Aorta (tissue), 5 donors: Measurements from ENCODE around the gene USP6NL. TPM values are rescaled to one million over a fixed set of nuclear protein-coding genes. Genes with fewer than 3 reads are reported as not detected.

Source experiments
- ATAC-seq: fragments of 200-7000 bp; cut with Tn5 transposase; one replicate; pipeline ENCODE4 v1.9.1; 2022; ENCODE audit warnings: moderate library complexity; ENCODE audit not compliant: low FRiP score
- DNase-seq, 2 donors: peaks; one replicate each; pipeline ENCODE4 v3.0.0-alpha.2; 2020
- H3K27ac ChIP-seq, 2 donors: one replicate each; pipeline ENCODE4 v1.5.1; 2013; ENCODE audit warnings: low read length in 2 of 2, mild to moderate bottlenecking in 2 of 2, moderate library complexity in 2 of 2, control low read depth in 1 of 2, inconsistent platforms in 1 of 2, low read depth in 1 of 2
- H3K27me3 ChIP-seq, 2 donors: one replicate each; pipeline ENCODE4 v1.6.1; 2013; ENCODE audit warnings: control low read depth in 1 of 2, low read length in 1 of 2, mild to moderate bottlenecking in 1 of 2, moderate library complexity in 1 of 2; ENCODE audit not compliant: insufficient read depth in 2 of 2, control insufficient read depth in 1 of 2
- H3K36me3 ChIP-seq, 2 donors: one replicate each; pipeline ENCODE4 v1.6.1; 2013; ENCODE audit warnings: control low read depth in 1 of 2, low read length in 1 of 2, mild to moderate bottlenecking in 1 of 2; ENCODE audit not compliant: insufficient read depth in 2 of 2, control insufficient read depth in 1 of 2
- H3K4me1 ChIP-seq, 2 donors: one replicate each; pipeline ENCODE4 v1.6.1; 2013; ENCODE audit warnings: low read length in 2 of 2, control low read depth in 1 of 2, mild to moderate bottlenecking in 1 of 2, moderate library complexity in 1 of 2; ENCODE audit not compliant: insufficient read depth in 2 of 2, control insufficient read depth in 1 of 2
- H3K4me3 ChIP-seq, 2 donors: one replicate each; pipeline ENCODE4 v1.5.1; 2013; ENCODE audit warnings: low read length in 2 of 2, control low read depth in 1 of 2, mild to moderate bottlenecking in 1 of 2
- H3K9me3 ChIP-seq: one replicate; pipeline ENCODE4 v1.6.1; 2013; ENCODE audit warnings: mild to moderate bottlenecking, low read length; ENCODE audit not compliant: control insufficient read depth
- WGBS, 2 donors: extraction: QIAGEN DNeasy Blood & Tissue Kit; methylation state at CpG; one replicate each; pipeline ENCODE4 v1.1.7; 2013; 5-methylcytosine and 5-hydroxymethylcytosine counted together
- intact Hi-C, 2 donors: fragments of 100-400 bp; cut with DNase I; formaldehyde crosslinking; loops; one replicate each; pipeline versions ENCODE4 v1.14.2 to v1.15.0; 2022
- polyA plus RNA-seq, 2 donors: library from polyadenylated mRNA; stranded (reverse); fragments of 200-250 nt; gene quantifications; one replicate each; pipeline ENCODE4 v1.2.3, GENCODE V29; 2013
- total RNA-seq, 2 donors: library from RNA; stranded (reverse); fragmentation: NEBNext Ultra II Directional; extraction: Animal tissue kit (Norgen Biotek cat#: 25700); gene quantifications; one replicate each; pipeline ENCODE4 v1.2.1, GENCODE V29; 2021
- donor health status: healthy with polysubstance abuse.
- donor health status: Bipolar disorder and iron deficiency.
- donor health status: DM: no; HTN: no; CAD: no.
- donor health status: DM: no; HTN: no; CAD: no.
- donor health status: DM: yes; HTN: yes; CAD: no.

USP6NL gene
- total and polyA plus RNA-seq, 4 donors, result 3.8 to 12.5 (median 7.7) TPM

GRCh38 chr10:11527691-11528255 lies 83.7 kb downstream of the USP6NL start:
- 58 to 87% methylated on average over 4 of the region's 4 CpGs for WGBS, 2 donors
- no peaks in the 10 kb centered on the region for H3K36me3 ChIP-seq
- H3K27me3 ChIP-seq, result no peaks in the 10 kb centered on the region
- H3K27ac ChIP-seq, result no peak overlapping the region
- no peak for DNase-seq
- H3K9me3 ChIP-seq, result no peaks in the 10 kb centered on the region
- H3K4me3 ChIP-seq, result no peak overlapping the region
- no peaks in the 10 kb centered on the region for H3K4me1 ChIP-seq
- no peak for ATAC-seq
- intact Hi-C loops, result loop anchor here in 1 of 2 donors (5.0 kb wide), 1 partner anchor 85 kb away; the partner anchor contains the start of gene USP6NL

- H3K4me3 ChIP-seq, result no peak overlapping the region
- H3K27ac ChIP-seq, result no peak overlapping the region
- H3K4me1 ChIP-seq, result no peaks in the 10 kb centered on the region
- no peak for ATAC-seq
- intact Hi-C loops, result loop anchor here in 1 of 2 donors (5.0 kb wide), 1 partner anchor 85 kb away; the partner anchor contains the start of gene USP6NL
- H3K9me3 ChIP-seq, result no peaks in the 10 kb centered on the region
- DNase-seq, result no peak
- H3K36me3 ChIP-seq, result no peaks in the 10 kb centered on the region
- no peaks in the 10 kb centered on the region for H3K27me3 ChIP-seq
- WGBS, 2 donors, result 97 to 98% methylated on average over 4 of the region's 4 CpGs
Measured at GRCh38 chr10:11527068-11527467, 84.4 kb downstream of the USP6NL start.

GRCh38 chr10:11525503-11525902 lies 85.9 kb downstream of the USP6NL start:
- peak; percentile 91 for ATAC-seq
- DNase-seq, result peak; percentile 88 to 89
- intact Hi-C loops, result loop anchor here in 1 of 2 donors (5.0 kb wide), 1 partner anchor 87 kb away; the partner anchor contains the start of gene USP6NL
- H3K4me3 ChIP-seq, result peak overlapping the region in 1 of 2 donors; percentile 34
- H3K27ac ChIP-seq, result peak overlapping the region in 1 of 2 donors; percentile 64
- H3K4me1 ChIP-seq, result peaks cover 0 to 2% of the 10 kb centered on the region in 2 donors
- no peaks in the 10 kb centered on the region for H3K27me3 ChIP-seq
- no peaks in the 10 kb centered on the region for H3K36me3 ChIP-seq
- WGBS, 2 donors, result 5 to 7% methylated on average over 6 of the region's 6 CpGs
- H3K9me3 ChIP-seq, result no peaks in the 10 kb centered on the region

GRCh38 chr10:11522821-11523245 lies 88.6 kb downstream of the USP6NL start:
- Histone ChIP-seq H3K27ac (no peak overlapping the region), H3K27me3 (no peaks in the 10 kb centered on the region), H3K36me3 (no peaks in the 10 kb centered on the region), H3K9me3 (no peaks in the 10 kb centered on the region), H3K4me1 (peaks cover 0 to 2% of the 10 kb centered on the region in 2 donors), H3K4me3 (no peak overlapping the region)
- DNase-seq (peak in 1 of 2 donors; percentile 59), ATAC-seq (no peak)
- WGBS, 2 donors, result 64 to 69% methylated on average over 4 of the region's 4 CpGs
- intact Hi-C loops, result loop anchor here in 1 of 2 donors (5.0 kb wide), 1 partner anchor 89 kb away; the partner anchor contains the start of gene USP6NL

GRCh38 chr10:11521860-11522259 lies 89.6 kb downstream of the USP6NL start:
- intact Hi-C loops, result loop anchor here in 1 of 2 donors (5.0 kb wide), 1 partner anchor 90 kb away; the partner anchor contains the start of gene USP6NL
- H3K4me3 ChIP-seq, result no peak overlapping the region
- DNase-seq, result no peak
- ATAC-seq, result no peak
- H3K4me1 ChIP-seq, result peaks cover 0 to 2% of the 10 kb centered on the region in 2 donors
- H3K9me3 ChIP-seq, result no peaks in the 10 kb centered on the region
- H3K27ac ChIP-seq, result no peak overlapping the region
- no peaks in the 10 kb centered on the region for H3K36me3 ChIP-seq
- H3K27me3 ChIP-seq, result no peaks in the 10 kb centered on the region

GRCh38 chr10:11520892-11521291 lies 90.6 kb downstream of the USP6NL start:
- no peak for DNase-seq
- H3K36me3 ChIP-seq, result no peaks in the 10 kb centered on the region
- peaks cover 0 to 2% of the 10 kb centered on the region in 2 donors for H3K4me1 ChIP-seq
- WGBS, 2 donors, result 93 to 97% methylated on average over 1 of the region's 1 CpG
- no peak overlapping the region for H3K27ac ChIP-seq
- no peaks in the 10 kb centered on the region for H3K9me3 ChIP-seq
- intact Hi-C loops, result loop anchor here in 1 of 2 donors (5.0 kb wide), 1 partner anchor 91 kb away; the partner anchor contains the start of gene USP6NL
- ATAC-seq, result no peak
- no peak overlapping the region for H3K4me3 ChIP-seq
- H3K27me3 ChIP-seq, result no peaks in the 10 kb centered on the region

- H3K27me3 ChIP-seq, result no peaks in the 10 kb centered on the region
- peaks cover 0 to 2% of the 10 kb centered on the region in 2 donors for H3K4me1 ChIP-seq
- H3K4me3 ChIP-seq, result no peak overlapping the region
- no peaks in the 10 kb centered on the region for H3K36me3 ChIP-seq
- no peaks in the 10 kb centered on the region for H3K9me3 ChIP-seq
- ATAC-seq, result no peak
- WGBS, 2 donors, result 56 to 89% methylated on average over 1 of the region's 1 CpG
- DNase-seq, result no peak
- intact Hi-C loops, result loop anchor here (5.0 to 10.0 kb wide), 2 partner anchors 208 to 225 kb away; partner anchors contain the start of gene ECHDC3 (in 1 of the 2)
- H3K27ac ChIP-seq, result no peak overlapping the region
Measured at GRCh38 chr10:11517150-11517549, 94.3 kb downstream of the USP6NL start.

- ATAC-seq (no peak), DNase-seq (no peak)
- Histone ChIP-seq H3K27me3 (no peaks in the 10 kb centered on the region), H3K4me3 (no peak overlapping the region), H3K27ac (no peak overlapping the region), H3K4me1 (no peaks in the 10 kb centered on the region), H3K36me3 (no peaks in the 10 kb centered on the region), H3K9me3 (no peaks in the 10 kb centered on the region)
- 80 to 86% methylated on average over 2 of the region's 2 CpGs for WGBS, 2 donors
- intact Hi-C loops, result loop anchor here (5.0 to 10.0 kb wide), 2 partner anchors 208 to 226 kb away; partner anchors contain the start of gene ECHDC3 (in 1 of the 2)
Measured at GRCh38 chr10:11516431-11516746, 95.1 kb downstream of the USP6NL start.
